Measurements from ENCODE around the gene CDK11B.

DNA sequence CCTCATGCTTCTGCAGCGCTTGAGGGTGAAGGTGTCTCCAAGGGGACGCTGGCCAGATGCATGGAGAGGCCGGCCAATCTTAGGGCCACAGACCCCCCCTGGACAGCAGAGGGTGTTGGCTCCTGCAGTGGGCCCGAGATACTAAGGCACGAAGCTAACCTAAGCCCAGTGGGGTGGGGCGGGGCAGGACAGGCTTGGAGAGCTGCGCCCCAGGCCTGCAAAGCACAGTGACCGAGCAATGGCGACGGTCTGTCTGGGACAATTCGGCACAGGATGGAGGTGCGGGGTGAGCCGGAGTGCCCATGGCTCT, 60.1 kb downstream of the CDK11B start:
- TF ChIP-seq CTCF (IDR thresholded peaks at IDR 0.05): no peak
- no peak for TF ChIP-seq EZH2 (IDR thresholded peaks at IDR 0.05)
